Endodermal cell (in vitro differentiated cells): ENCODE measurements around the gene METTL27. TPM values are rescaled to one million over a fixed set of nuclear protein-coding genes. Genes with fewer than 3 reads are reported as not detected.
"Not testable (repeated sequence)": the region's sequence is repeated elsewhere in the genome, so short reads cannot be mapped to it uniquely, and the experiment has no call there.

Experiments
- DNase-seq: peaks from one replicate; pipeline ENCODE4 v3.0.0-alpha.2; 2017
- H3K27ac ChIP-seq: 2 replicates; pipeline ENCODE4 v1.5.1; 2013; ENCODE audit warnings: mild to moderate bottlenecking, low read depth, low read length, moderate library complexity
- H3K27me3 ChIP-seq: 2 replicates; pipeline ENCODE4 v1.6.1; 2013; ENCODE audit warnings: mild to moderate bottlenecking, low read length, moderate library complexity; ENCODE audit not compliant: insufficient read depth, control insufficient read depth, poor library complexity, severe bottlenecking
- H3K36me3 ChIP-seq: 2 replicates; pipeline ENCODE4 v1.7.0; 2013; ENCODE audit warnings: mild to moderate bottlenecking, low read length, moderate library complexity; ENCODE audit not compliant: control insufficient read depth, insufficient read depth
- H3K4me1 ChIP-seq: one replicate; pipeline ENCODE4 v1.7.0; 2013; ENCODE audit warnings: low read length; ENCODE audit not compliant: control insufficient read depth, insufficient read depth
- H3K4me3 ChIP-seq: 2 replicates; pipeline ENCODE4 v1.5.1; 2013; ENCODE audit warnings: mild to moderate bottlenecking, low read length, moderate library complexity
- H3K9ac ChIP-seq: 2 replicates; pipeline ENCODE4 v1.6.1; 2013; ENCODE audit warnings: mild to moderate bottlenecking, low read length, moderate library complexity; ENCODE audit not compliant: poor library complexity, severe bottlenecking; ENCODE audit errors: extremely low read depth
- H3K9me3 ChIP-seq: 2 replicates; pipeline ENCODE4 v1.6.1; 2013; ENCODE audit warnings: mild to moderate bottlenecking, low read length, moderate library complexity; ENCODE audit not compliant: control insufficient read depth
- H3K27ac Mint-ChIP-seq: 2 replicates; pipeline ENCODE4 v1.8.0; 2020; ENCODE audit warnings: mixed read lengths
- H3K27me3 Mint-ChIP-seq: 2 replicates; pipeline ENCODE4 v1.8.0; 2021; ENCODE audit warnings: mild to moderate bottlenecking, mixed read lengths; ENCODE audit not compliant: insufficient read depth
- H3K36me3 Mint-ChIP-seq: 2 replicates; pipeline ENCODE4 v1.8.0; 2020; ENCODE audit warnings: low read depth, mixed read lengths
- H3K4me1 Mint-ChIP-seq: 2 replicates; pipeline ENCODE4 v1.8.0; 2020; ENCODE audit warnings: mixed read lengths
- H3K4me3 Mint-ChIP-seq: 2 replicates; pipeline ENCODE4 v1.8.0; 2020; ENCODE audit warnings: mild to moderate bottlenecking, moderate library complexity, mixed read lengths
- H3K9me3 Mint-ChIP-seq: 2 replicates; pipeline ENCODE4 v1.8.0; 2020; ENCODE audit warnings: mild to moderate bottlenecking, mixed read lengths
- WGBS, 2 experiments: methylation state at CpG; one replicate each; pipeline versions ENCODE4 v1.1.5 to v1.1.7; 2013; ENCODE audit warnings: missing lambda C conversion rate in 2 of 2, mixed read lengths in 1 of 2; ENCODE audit not compliant: insufficient coverage in 1 of 2, insufficient read length in 1 of 2; 5-methylcytosine and 5-hydroxymethylcytosine counted together
- total RNA-seq, 2 donors: library from RNA; stranded (reverse); fragmentation: NEBNext Ultra II Directional in 1 of 2; extraction: Animal tissue kit (Norgen Biotek cat#: 25700) in 1 of 2; gene quantifications; 2 replicates in 1 of 2; 3 replicates in 1 of 2; pipeline ENCODE4 v1.2.1, GENCODE V29; 2021
- TF ChIP-seq, protein P1 (sequence below): fragments of 200-600 bp; sonication (generic); conservative IDR thresholded peaks from 2 replicates; pipeline ENCODE4 v1.5.0; 2021; ENCODE audit warnings: antibody characterized with exemption, mild to moderate bottlenecking

METTL27 gene
- total RNA-seq, 2 donors from 2014 or later, result 20.9 to 22.2 TPM

DNA sequence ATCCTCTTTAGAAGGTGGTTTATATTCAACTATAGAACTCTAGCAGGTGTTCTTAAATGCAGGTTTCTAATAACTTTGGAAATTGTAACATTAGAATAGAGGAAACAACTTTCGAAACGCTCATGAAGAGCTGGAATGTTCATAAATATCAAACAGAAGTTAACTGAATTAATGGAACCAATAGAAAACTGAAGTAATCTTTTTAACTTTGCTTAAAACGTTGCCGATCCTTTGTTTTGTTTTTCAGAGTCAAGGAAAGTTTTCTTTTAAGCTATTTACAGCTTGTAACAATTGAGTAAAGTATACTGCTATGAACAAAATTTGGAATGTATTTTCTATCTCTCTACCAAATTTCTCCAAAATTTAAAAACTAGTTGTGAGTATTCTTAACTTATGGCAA is 53.3 kb downstream of the METTL27 start:
- Mint-ChIP-seq H3K27ac (no peak overlapping the region), H3K9me3 (peaks cover 14% of the 10 kb centered on the region), H3K36me3 (no peaks in the 10 kb centered on the region), H3K27me3 (peaks cover 6% of the 10 kb centered on the region), H3K4me3 (no peak overlapping the region), H3K4me1 (peaks cover 4% of the 10 kb centered on the region)
- H3K27ac ChIP-seq, result no peak overlapping the region
- 94 to 100% methylated on average over 3 to 4 of the region's 4 CpGs for WGBS, 2 experiments
- TF ChIP-seq, protein P1, sequence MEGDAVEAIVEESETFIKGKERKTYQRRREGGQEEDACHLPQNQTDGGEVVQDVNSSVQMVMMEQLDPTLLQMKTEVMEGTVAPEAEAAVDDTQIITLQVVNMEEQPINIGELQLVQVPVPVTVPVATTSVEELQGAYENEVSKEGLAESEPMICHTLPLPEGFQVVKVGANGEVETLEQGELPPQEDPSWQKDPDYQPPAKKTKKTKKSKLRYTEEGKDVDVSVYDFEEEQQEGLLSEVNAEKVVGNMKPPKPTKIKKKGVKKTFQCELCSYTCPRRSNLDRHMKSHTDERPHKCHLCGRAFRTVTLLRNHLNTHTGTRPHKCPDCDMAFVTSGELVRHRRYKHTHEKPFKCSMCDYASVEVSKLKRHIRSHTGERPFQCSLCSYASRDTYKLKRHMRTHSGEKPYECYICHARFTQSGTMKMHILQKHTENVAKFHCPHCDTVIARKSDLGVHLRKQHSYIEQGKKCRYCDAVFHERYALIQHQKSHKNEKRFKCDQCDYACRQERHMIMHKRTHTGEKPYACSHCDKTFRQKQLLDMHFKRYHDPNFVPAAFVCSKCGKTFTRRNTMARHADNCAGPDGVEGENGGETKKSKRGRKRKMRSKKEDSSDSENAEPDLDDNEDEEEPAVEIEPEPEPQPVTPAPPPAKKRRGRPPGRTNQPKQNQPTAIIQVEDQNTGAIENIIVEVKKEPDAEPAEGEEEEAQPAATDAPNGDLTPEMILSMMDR, result no peak
- no peaks in the 10 kb centered on the region for H3K36me3 ChIP-seq
- H3K4me3 ChIP-seq, result no peak overlapping the region
- DNase-seq, result no peak
- H3K4me1 ChIP-seq, result peaks cover 3% of the 10 kb centered on the region
- H3K27me3 ChIP-seq, result peaks cover 11% of the 10 kb centered on the region
- H3K9ac ChIP-seq, result no peak overlapping the region
- no peaks in the 10 kb centered on the region for H3K9me3 ChIP-seq

DNA sequence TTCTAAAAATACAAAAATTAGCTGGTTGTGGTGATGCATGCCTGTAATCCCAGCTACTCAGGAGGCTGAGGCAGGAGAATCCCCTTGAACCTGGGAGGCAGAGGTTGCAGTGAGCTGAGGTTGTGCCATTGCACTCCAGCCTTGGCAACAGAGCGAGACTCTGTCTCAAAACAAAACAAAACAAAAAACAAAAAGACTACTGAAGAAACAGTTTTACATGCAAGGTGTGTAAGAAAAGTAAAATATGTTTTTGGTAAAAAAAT is 54.6 kb downstream of the METTL27 start:
- not testable (repeated sequence) for H3K27me3 Mint-ChIP-seq, H3K36me3 ChIP-seq, H3K36me3 Mint-ChIP-seq, H3K4me3 ChIP-seq, DNase-seq, H3K27ac ChIP-seq, H3K4me3 Mint-ChIP-seq, H3K9me3 ChIP-seq, H3K27me3 ChIP-seq, H3K4me1 Mint-ChIP-seq, H3K9ac ChIP-seq, H3K27ac Mint-ChIP-seq, H3K4me1 ChIP-seq
- WGBS, 2 experiments, result no CpG with 5 or more reads among the region's 1 CpG
- H3K9me3 Mint-ChIP-seq, result peaks cover 14% of the 10 kb centered on the region

DNA sequence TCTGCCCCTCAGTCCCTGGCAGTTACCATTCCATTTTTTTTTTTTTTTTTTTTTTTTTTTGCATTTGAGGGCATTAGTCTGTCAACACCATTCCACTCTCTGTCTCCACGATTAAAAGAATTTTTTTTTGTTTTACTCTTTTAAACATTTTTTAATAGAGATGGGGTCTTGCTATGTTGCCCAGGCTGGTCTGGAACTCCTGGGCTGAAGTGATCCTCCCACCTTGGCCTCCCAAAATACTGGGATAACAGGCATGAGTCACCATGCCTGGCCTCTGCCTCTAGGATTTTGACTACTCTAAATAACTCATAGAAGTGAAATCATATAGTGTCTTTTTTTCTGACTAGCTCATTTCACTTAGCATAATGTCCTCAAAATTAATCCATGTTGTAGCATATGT is 55.7 kb downstream of the METTL27 start:
- H3K36me3 ChIP-seq, result no peaks in the 10 kb centered on the region
- Mint-ChIP-seq H3K27me3 (peaks cover 9% of the 10 kb centered on the region), H3K4me3 (no peak overlapping the region), H3K9me3 (peaks cover 24% of the 10 kb centered on the region), H3K4me1 (no peaks in the 10 kb centered on the region), H3K27ac (no peak overlapping the region), H3K36me3 (peaks cover 3% of the 10 kb centered on the region)
- TF ChIP-seq, protein P1, result no peak
- no peaks in the 10 kb centered on the region for H3K4me1 ChIP-seq
- no peak overlapping the region for H3K9ac ChIP-seq
- no peak overlapping the region for H3K4me3 ChIP-seq
- H3K27ac ChIP-seq, result no peak overlapping the region
- no peaks in the 10 kb centered on the region for H3K27me3 ChIP-seq
- no CpG with 5 or more reads among the region's 1 CpG for WGBS, 2 experiments
- DNase-seq, result no peak
- H3K9me3 ChIP-seq, result no peaks in the 10 kb centered on the region

Other genes starting within 250 kb of the METTL27 start
- gene MLXIPL, start 218.0 kb downstream of the METTL27 start, total RNA-seq, result 10 to 100 TPM; 39.7 to 58.0 TPM
- 1 to 10 TPM; 6.1 to 9.1 TPM for gene VPS37D, start 174.7 kb downstream of the METTL27 start, total RNA-seq
- gene DNAJC30, start 159.1 kb downstream of the METTL27 start, total RNA-seq, result 10 to 100 TPM in 1 of 2 donors, 1 to 10 TPM in 1; 8.9 to 11.1 TPM
- 10 to 100 TPM; 62.2 to 67.2 TPM for gene BUD23, start 158.9 kb downstream of the METTL27 start, total RNA-seq
- 10 to 100 TPM; 23.0 to 34.4 TPM for gene STX1A, start 122.8 kb downstream of the METTL27 start, total RNA-seq
- gene ABHD11, start 103.7 kb downstream of the METTL27 start, total RNA-seq, result 100 to 1,000 TPM in 1 of 2 donors, 10 to 100 TPM in 1; 76.9 to 109 TPM
- 10 to 100 TPM; 20.7 to 47.0 TPM for gene CLDN3, start 72.2 kb downstream of the METTL27 start, total RNA-seq
- gene CLDN4, start 11.5 kb downstream of the METTL27 start, total RNA-seq, result 1 to 10 TPM; 5.6 to 9.7 TPM
- not detected for gene TMEM270, start 18.6 kb upstream of the METTL27 start, total RNA-seq
- 1 to 10 TPM in 1 of 2 donors, under 1 TPM in 1; 0.70 to 1.6 TPM for gene ELN, start 185.7 kb upstream of the METTL27 start, total RNA-seq
- 10 to 100 TPM; 83.9 TPM for gene LIMK1, start 241.3 kb upstream of the METTL27 start, total RNA-seq